ENCODE results near the gene RGS4. TPM values are rescaled to one million over a fixed set of nuclear protein-coding genes. Genes with fewer than 3 reads are reported as not detected.

RGS4 gene
- polyA plus RNA-seq, 1 donor (not counting 4 experiments of a cell fraction or from before 2014, with no cell fraction given), result 0.90 TPM

GRCh38 chr1:163071405-163072255 lies 2.5 kb downstream of the RGS4 start:
- H3K36me3 ChIP-seq (ENCODE audit: control insufficient read depth in 2 of 2, extremely low read depth in 1 of 2, insufficient read depth in 2 of 2, low read length in 2 of 2), result no peaks in the 10 kb centered on the region
- dilution Hi-C loops (cut with MboI; ENCODE audit: extremely low pct_ligation_motif_present, low sequenced_read_pairs), result no loop called here
- peaks cover 13% of the 10 kb centered on the region for H3K4me1 ChIP-seq (ENCODE audit: control insufficient read depth, extremely low read depth, insufficient read depth, low read length)
- TF ChIP-seq CTCF (optimal IDR thresholded peaks at IDR 0.05 in 1 of 3, IDR thresholded peaks at IDR 0.05 in 1 of 3, conservative IDR thresholded peaks at IDR 0.05 in 1 of 3; ENCODE audit: extremely low read depth in 1 of 3, insufficient read depth in 2 of 3, low read length in 3 of 3) (peak; percentile 74 to 91 (median 85)), EZH2 (IDR thresholded peaks at IDR 0.05; ENCODE audit: low read length) (no peak)
- H3K9me1 ChIP-seq (ENCODE audit: control insufficient read depth, extremely low read depth, insufficient read depth, low read length), result no peaks in the 10 kb centered on the region
- peak; percentile 48 for DNase-seq (ENCODE audit: low read depth, low spot score)
- peak overlapping the region; percentile 68 for H3K27ac ChIP-seq (ENCODE audit: control insufficient read depth, insufficient read depth, low read length)
- no peaks in the 10 kb centered on the region for H4K20me1 ChIP-seq (ENCODE audit: control insufficient read depth, extremely low read depth, insufficient read depth, low read length)
- H2AFZ ChIP-seq (ENCODE audit: control insufficient read depth, low read length), result peak overlapping the region; percentile 84
- H3K4me3 ChIP-seq (ENCODE audit: control insufficient read depth in 2 of 3, extremely low read depth in 1 of 3, insufficient read depth in 2 of 3, low read depth in 1 of 3, low read length in 3 of 3), result no peak overlapping the region
- H3K9ac ChIP-seq (ENCODE audit: control insufficient read depth, extremely low read depth, insufficient read depth, low read length), result no peak overlapping the region
- no peaks in the 10 kb centered on the region for H3K79me2 ChIP-seq (ENCODE audit: control insufficient read depth, insufficient read depth, low read length)
- no peaks in the 10 kb centered on the region for H3K27me3 ChIP-seq (ENCODE audit: control insufficient read depth, extremely low read depth, insufficient read depth, low read length)
- H3K4me2 ChIP-seq (ENCODE audit: control insufficient read depth, extremely low read depth, insufficient read depth, low read depth, low read length), result peak overlapping the region; percentile 49
- no peaks in the 10 kb centered on the region for H3K9me3 ChIP-seq (ENCODE audit: control insufficient read depth, low read depth, low read length)
- FAIRE-seq, result peak; percentile 92

- Histone ChIP-seq H4K20me1 (ENCODE audit: control insufficient read depth, extremely low read depth, insufficient read depth, low read length) (no peaks in the 10 kb centered on the region), H3K4me2 (ENCODE audit: control insufficient read depth, extremely low read depth, insufficient read depth, low read depth, low read length) (peak overlapping the region; percentile 22), H3K36me3 (ENCODE audit: control insufficient read depth in 2 of 2, extremely low read depth in 1 of 2, insufficient read depth in 2 of 2, low read length in 2 of 2) (no peaks in the 10 kb centered on the region), H3K27me3 (ENCODE audit: control insufficient read depth, extremely low read depth, insufficient read depth, low read length) (no peaks in the 10 kb centered on the region), H3K9me1 (ENCODE audit: control insufficient read depth, extremely low read depth, insufficient read depth, low read length) (no peaks in the 10 kb centered on the region), H3K4me3 (ENCODE audit: control insufficient read depth in 2 of 3, extremely low read depth in 1 of 3, insufficient read depth in 2 of 3, low read depth in 1 of 3, low read length in 3 of 3) (no peak overlapping the region), H3K9ac (ENCODE audit: control insufficient read depth, extremely low read depth, insufficient read depth, low read length) (no peak overlapping the region), H3K27ac (ENCODE audit: control insufficient read depth, insufficient read depth, low read length) (peak overlapping the region; percentile 68), H3K4me1 (ENCODE audit: control insufficient read depth, extremely low read depth, insufficient read depth, low read length) (peaks cover 13% of the 10 kb centered on the region), H3K79me2 (ENCODE audit: control insufficient read depth, insufficient read depth, low read length) (no peaks in the 10 kb centered on the region), H3K9me3 (ENCODE audit: control insufficient read depth, low read depth, low read length) (no peaks in the 10 kb centered on the region), H2AFZ (ENCODE audit: control insufficient read depth, low read length) (no peak overlapping the region)
- FAIRE-seq (peak; percentile 59), DNase-seq (ENCODE audit: low read depth, low spot score) (no peak)
- dilution Hi-C loops (cut with MboI; ENCODE audit: extremely low pct_ligation_motif_present, low sequenced_read_pairs), result no loop called here
- TF ChIP-seq CTCF (optimal IDR thresholded peaks at IDR 0.05 in 1 of 3, IDR thresholded peaks at IDR 0.05 in 1 of 3, conservative IDR thresholded peaks at IDR 0.05 in 1 of 3; ENCODE audit: extremely low read depth in 1 of 3, insufficient read depth in 2 of 3, low read length in 3 of 3) (no peak), EZH2 (IDR thresholded peaks at IDR 0.05; ENCODE audit: low read length) (no peak)
Measured at GRCh38 chr1:163072658-163073057, 3.5 kb downstream of the RGS4 start.

Measured in keratinocyte (primary cell).